ENCODE results near the gene UGGT2. TPM values are rescaled to one million over a fixed set of nuclear protein-coding genes. Genes with fewer than 3 reads are reported as not detected.
"Not testable (repeated sequence)": the region's sequence is repeated elsewhere in the genome, so short reads cannot be mapped to it uniquely, and the experiment has no call there.

UGGT2 gene
- total and polyA plus RNA-seq, 8 donors = 24.1 to 50.0 (median 43.3) TPM

- intact Hi-C loops (cut with DNase I) = no loop called here
- H3K27me3 ChIP-seq = peaks cover 0 to 4% of the 10 kb centered on the region in 2 donors
Observed at GRCh38 chr13:96072392-96072791, 19.2 kb upstream of the UGGT2 start.

GRCh38 chr13:96071504-96071903, 18.3 kb upstream of the UGGT2 start:
- DNase-seq = no peak
- no peaks in the 10 kb centered on the region for H3K4me1 ChIP-seq
- ATAC-seq = no peak
- peaks cover 0 to 4% of the 10 kb centered on the region in 2 donors for H3K27me3 ChIP-seq
- H3K27ac ChIP-seq = no peak overlapping the region
- H3K9me3 ChIP-seq = no peaks in the 10 kb centered on the region
- H3K36me3 ChIP-seq = no peaks in the 10 kb centered on the region
- intact Hi-C loops (cut with DNase I) = no loop called here
- TF ChIP-seq CTCF (IDR thresholded peaks at IDR 0.05) = no peak
- no peak overlapping the region for H3K4me3 ChIP-seq

More at GRCh38 chr13:96072392-96072791, 19.2 kb upstream of the UGGT2 start:
- no peaks in the 10 kb centered on the region for H3K36me3 ChIP-seq
- no peak for DNase-seq
- no peak overlapping the region for H3K27ac ChIP-seq
- ATAC-seq = no peak
- H3K4me1 ChIP-seq = no peaks in the 10 kb centered on the region
- H3K9me3 ChIP-seq = no peaks in the 10 kb centered on the region
- no peak for TF ChIP-seq CTCF (IDR thresholded peaks at IDR 0.05)
- H3K4me3 ChIP-seq = no peak overlapping the region

- DNase-seq = no peak
- intact Hi-C loops (cut with DNase I) = no loop called here
- TF ChIP-seq CTCF (IDR thresholded peaks at IDR 0.05) = no peak
Observed at GRCh38 chr13:96068729-96069128, 15.5 kb upstream of the UGGT2 start.

GRCh38 chr13:96065849-96066248, 12.6 kb upstream of the UGGT2 start:
- no peak overlapping the region for H3K27ac ChIP-seq
- H3K36me3 ChIP-seq = no peaks in the 10 kb centered on the region
- intact Hi-C loops (cut with DNase I) = no loop called here
- no peaks in the 10 kb centered on the region for H3K9me3 ChIP-seq
- DNase-seq (no peak), ATAC-seq (no peak)
- H3K4me1 ChIP-seq = no peaks in the 10 kb centered on the region
- H3K27me3 ChIP-seq = peaks cover 0 to 6% of the 10 kb centered on the region in 2 donors
- TF ChIP-seq CTCF (IDR thresholded peaks at IDR 0.05) = no peak
- no peak overlapping the region for H3K4me3 ChIP-seq

More at GRCh38 chr13:96068729-96069128, 15.5 kb upstream of the UGGT2 start:
- Histone ChIP-seq H3K4me1 (no peaks in the 10 kb centered on the region), H3K4me3 (no peak overlapping the region), H3K9me3 (no peaks in the 10 kb centered on the region), H3K36me3 (no peaks in the 10 kb centered on the region), H3K27ac (no peak overlapping the region), H3K27me3 (peaks cover 0 to 4% of the 10 kb centered on the region in 2 donors)
- ATAC-seq = no peak

- peak overlapping the region; percentile 75 to 91 for H3K4me3 ChIP-seq
- H3K27me3 ChIP-seq = no peaks in the 10 kb centered on the region
- no peaks in the 10 kb centered on the region for H3K9me3 ChIP-seq
- TF ChIP-seq CTCF (IDR thresholded peaks at IDR 0.05) = no peak
- DNase-seq = peak in 2 of 4 donors; percentile 19 to 40
- peak; percentile 56 for ATAC-seq
- no peaks in the 10 kb centered on the region for H3K36me3 ChIP-seq
- H3K27ac ChIP-seq = peak overlapping the region in 1 of 2 donors; percentile 83
- intact Hi-C loops (cut with DNase I) = no loop called here
- peaks cover 0 to 5% of the 10 kb centered on the region in 2 donors for H3K4me1 ChIP-seq
Observed at GRCh38 chr13:96052656-96053002, 572 bp downstream of the UGGT2 start.

GRCh38 chr13:96051946-96052345, 1.3 kb downstream of the UGGT2 start:
- H3K27me3 ChIP-seq; intact Hi-C loops (cut with DNase I); H3K9me3 ChIP-seq; H3K4me1 ChIP-seq; ATAC-seq; H3K27ac ChIP-seq; DNase-seq; H3K36me3 ChIP-seq: not testable (repeated sequence)
- H3K4me3 ChIP-seq = peak overlapping the region in 1 of 2 donors; percentile 91

GRCh38 chr13:96051491-96051890, 1.7 kb downstream of the UGGT2 start:
- H3K27me3 ChIP-seq; H3K4me3 ChIP-seq; H3K36me3 ChIP-seq; H3K4me1 ChIP-seq; ATAC-seq; intact Hi-C loops (cut with DNase I); DNase-seq; H3K9me3 ChIP-seq; H3K27ac ChIP-seq: not testable (repeated sequence)

- H3K27ac ChIP-seq; intact Hi-C loops (cut with DNase I); H3K4me1 ChIP-seq; H3K36me3 ChIP-seq; H3K4me3 ChIP-seq; DNase-seq; H3K9me3 ChIP-seq; ATAC-seq; H3K27me3 ChIP-seq: not testable (repeated sequence)
Observed at GRCh38 chr13:96050955-96051354, 2.2 kb downstream of the UGGT2 start.
